Measurements from ENCODE around the gene TUBA8.
A peak's percentile ranks its signal among the peaks of the same experiment; 100 is the strongest.
"Not testable (repeated sequence)": the region's sequence is repeated elsewhere in the genome, so short reads cannot be mapped to it uniquely, and the experiment has no call there.

Gene TUBA8

GRCh38 chr22:18104566-18104965, 6.0 kb upstream of the TUBA8 start:
- TF ChIP-seq TOX (CRISPR knock-in tag; IDR thresholded peaks at IDR 0.05; ENCODE audit: borderline replicate concordance) = no peak
- TF ChIP-seq BACH2 (CRISPR knock-in tag; IDR thresholded peaks at IDR 0.05; ENCODE audit: borderline replicate concordance) = no peak
- no peak for TF ChIP-seq ZNF70 (CRISPR knock-in tag; IDR thresholded peaks at IDR 0.05)
- no peak for TF ChIP-seq ISL1 (CRISPR knock-in tag; IDR thresholded peaks at IDR 0.05)
- no peak for ATAC-seq

- ATAC-seq = not testable (repeated sequence)
Measured at GRCh38 chr22:18105981-18106380, 4.6 kb upstream of the TUBA8 start.

- ATAC-seq = not testable (repeated sequence)
Measured at GRCh38 chr22:18106550-18107341, 3.9 kb upstream of the TUBA8 start.

- TF ChIP-seq TOX (CRISPR knock-in tag; IDR thresholded peaks at IDR 0.05; ENCODE audit: borderline replicate concordance) = no peak
- no peak for TF ChIP-seq ZNF8 (CRISPR knock-in tag; IDR thresholded peaks at IDR 0.05)
- TF ChIP-seq RARB (CRISPR knock-in tag; IDR thresholded peaks at IDR 0.05) = no peak
- no peak for TF ChIP-seq CSRNP3 (CRISPR knock-in tag; IDR thresholded peaks at IDR 0.05)
- TF ChIP-seq ZFP3 (CRISPR knock-in tag; IDR thresholded peaks at IDR 0.05) = no peak
Measured at GRCh38 chr22:18108187-18108586, 2.4 kb upstream of the TUBA8 start.

GRCh38 chr22:18109410-18110193, 1.0 kb upstream of the TUBA8 start:
- ATAC-seq = peak; percentile 31
- TF ChIP-seq GLIS3 (CRISPR knock-in tag; IDR thresholded peaks at IDR 0.05) = no peak
- TF ChIP-seq ISL1 (CRISPR knock-in tag; IDR thresholded peaks at IDR 0.05) = no peak
- no peak for TF ChIP-seq CSDC2 (CRISPR knock-in tag; IDR thresholded peaks at IDR 0.05)
- no peak for TF ChIP-seq POU6F1 (CRISPR knock-in tag; IDR thresholded peaks at IDR 0.05; ENCODE audit: borderline replicate concordance, low read depth)
- TF ChIP-seq SNAI2 (CRISPR knock-in tag; IDR thresholded peaks at IDR 0.05) = no peak
- no peak for TF ChIP-seq TOX (CRISPR knock-in tag; IDR thresholded peaks at IDR 0.05; ENCODE audit: borderline replicate concordance)
- TF ChIP-seq CREB5 (CRISPR knock-in tag; IDR thresholded peaks at IDR 0.05; ENCODE audit: low read depth) = no peak
- no peak for TF ChIP-seq PPARA (CRISPR knock-in tag; IDR thresholded peaks at IDR 0.05; ENCODE audit: borderline replicate concordance)
- TF ChIP-seq ZNF8 (CRISPR knock-in tag; IDR thresholded peaks at IDR 0.05) = no peak
- TF ChIP-seq ZC3H10 (CRISPR knock-in tag; IDR thresholded peaks at IDR 0.05) = no peak
- TF ChIP-seq ZFP3 (CRISPR knock-in tag; IDR thresholded peaks at IDR 0.05) = no peak
- TF ChIP-seq ARNTL (CRISPR knock-in tag; IDR thresholded peaks at IDR 0.05; ENCODE audit: borderline replicate concordance, low read depth) = no peak
- TF ChIP-seq ZNF565 (CRISPR knock-in tag; conservative IDR thresholded peaks at IDR 0.05; ENCODE audit: low read depth) = no peak
- no peak for TF ChIP-seq BACH2 (CRISPR knock-in tag; IDR thresholded peaks at IDR 0.05; ENCODE audit: borderline replicate concordance)
- TF ChIP-seq PATZ1 (CRISPR knock-in tag; IDR thresholded peaks at IDR 0.05; ENCODE audit: borderline replicate concordance) = no peak
- TF ChIP-seq OSR1 (CRISPR knock-in tag; IDR thresholded peaks at IDR 0.05) = no peak
- no peak for TF ChIP-seq RARB (CRISPR knock-in tag; IDR thresholded peaks at IDR 0.05)
- TF ChIP-seq TCF4 (CRISPR knock-in tag; IDR thresholded peaks at IDR 0.05; ENCODE audit: borderline replicate concordance) = no peak

More at GRCh38 chr22:18108187-18108586, 2.4 kb upstream of the TUBA8 start:
- ATAC-seq = no peak
